Activated T-cell treated with anti-CD3 and anti-CD28 coated beads for 24 hours (primary cell): ENCODE measurements around the gene GPR82.
"Not testable (repeated sequence)": the region's sequence is repeated elsewhere in the genome, so short reads cannot be mapped to it uniquely, and the experiment has no call there.

ENCODE experiments used
- DNase-seq: peaks from one replicate; pipeline ENCODE4 v3.0.0-alpha.2; 2020; ENCODE audit warnings: low read depth

The GPR82 gene

DNA sequence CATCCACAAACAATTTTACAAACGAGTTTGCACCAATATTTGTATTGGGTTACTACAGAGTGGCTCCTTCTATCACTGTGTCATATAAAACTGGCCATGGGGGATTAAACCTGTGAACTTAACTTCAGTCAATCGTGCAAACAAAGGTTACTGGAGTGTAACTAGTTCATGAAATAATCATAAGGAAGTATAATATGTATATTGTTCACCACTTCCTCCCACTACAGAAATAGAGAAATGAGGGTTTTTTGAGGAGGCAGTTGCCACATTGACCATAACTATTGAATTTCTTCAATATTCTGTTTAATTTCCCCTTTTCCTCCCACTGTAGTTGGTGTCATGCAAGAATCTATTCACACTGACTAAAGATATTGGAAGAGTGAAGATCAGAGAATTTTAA, at the start of gene GPR82:
Gene GPR82 (plus strand): TSS at position 356 of the 400 bp plus-strand sequence. CDS start 2,846 bp downstream, outside the sequence.
- DNase-seq, result no peak

- not testable (repeated sequence) for DNase-seq
Observed at GRCh38 chrX:41676361-41676760, 47.6 kb upstream of the GPR82 start.

DNA sequence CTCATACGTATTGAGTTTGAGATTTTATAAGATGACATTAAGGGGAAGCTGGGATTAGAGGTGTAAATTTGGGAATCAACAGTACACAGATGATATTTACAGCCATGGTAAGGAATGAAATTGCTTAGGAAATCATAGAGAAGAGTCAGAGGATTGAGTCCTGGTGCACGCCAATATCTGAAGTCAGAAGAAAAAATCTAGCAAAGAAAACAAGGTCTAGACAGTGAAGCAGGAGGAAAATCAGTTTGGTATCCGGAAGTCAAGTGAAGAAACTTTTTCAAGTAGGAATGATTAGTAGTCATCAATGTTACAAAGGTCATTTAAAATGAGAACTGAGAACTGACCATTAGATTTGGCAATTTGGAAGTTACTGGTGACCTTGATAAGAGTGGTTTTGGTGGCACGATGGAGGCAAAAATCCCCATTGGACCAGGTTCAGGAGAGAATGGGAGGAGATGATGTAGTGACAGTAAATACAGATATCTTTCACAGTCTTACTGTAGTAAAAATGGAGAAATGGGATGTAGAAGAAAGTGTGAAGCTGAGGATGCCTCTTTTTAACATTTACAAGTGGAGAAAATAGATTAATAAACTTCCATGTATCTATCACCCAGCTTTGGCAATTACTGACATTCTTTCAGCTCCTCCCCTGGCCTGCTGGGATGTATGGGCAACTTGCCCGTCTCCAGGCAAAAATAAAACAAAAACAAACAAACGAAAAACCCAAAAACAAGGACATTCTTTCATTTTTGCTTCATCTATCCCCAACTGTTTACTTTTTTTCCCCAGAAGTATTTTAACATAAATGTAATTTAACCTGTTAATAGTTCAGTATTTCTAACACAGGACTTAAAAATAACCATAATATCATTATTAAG, 46.6 kb upstream of the GPR82 start:
- no peak for DNase-seq

DNA sequence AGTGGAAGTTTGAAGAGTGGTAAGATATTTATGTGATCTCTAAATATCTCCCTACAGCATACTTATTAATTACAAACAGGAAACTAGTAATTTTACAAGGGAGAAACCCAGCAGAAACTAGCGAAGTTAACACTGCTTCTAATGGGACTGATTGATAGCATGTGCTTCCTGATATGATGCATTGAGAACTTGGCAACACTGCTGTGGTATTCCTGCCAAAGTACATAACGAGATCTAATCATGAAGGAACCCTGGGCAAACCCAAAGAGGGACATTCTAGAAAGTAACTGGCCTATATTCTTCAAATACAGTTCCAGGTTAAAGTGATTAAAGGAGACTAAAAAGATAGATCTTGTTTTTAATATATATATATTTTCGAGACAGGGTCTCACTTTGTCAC, 39.8 kb upstream of the GPR82 start:
- no peak for DNase-seq

DNA sequence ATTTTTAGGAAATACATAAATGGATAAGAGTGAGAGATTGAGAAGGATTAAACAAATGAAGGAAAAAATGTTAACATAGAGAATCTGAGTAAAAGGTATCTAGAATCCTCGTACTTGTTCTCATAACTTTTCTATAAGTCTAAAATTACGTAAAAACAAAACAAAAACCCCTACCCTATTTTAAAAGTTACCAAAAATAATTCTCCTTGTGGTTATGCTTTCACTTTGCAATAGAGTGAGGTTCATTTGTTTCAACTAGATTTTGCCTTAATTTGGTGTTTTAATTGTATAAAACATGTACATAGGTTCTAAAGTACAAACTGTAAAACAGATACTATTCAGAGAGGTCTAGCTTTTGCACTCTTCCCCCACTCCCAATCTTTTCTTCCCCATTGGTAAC, 39.0 kb upstream of the GPR82 start:
- no peak for DNase-seq

DNA sequence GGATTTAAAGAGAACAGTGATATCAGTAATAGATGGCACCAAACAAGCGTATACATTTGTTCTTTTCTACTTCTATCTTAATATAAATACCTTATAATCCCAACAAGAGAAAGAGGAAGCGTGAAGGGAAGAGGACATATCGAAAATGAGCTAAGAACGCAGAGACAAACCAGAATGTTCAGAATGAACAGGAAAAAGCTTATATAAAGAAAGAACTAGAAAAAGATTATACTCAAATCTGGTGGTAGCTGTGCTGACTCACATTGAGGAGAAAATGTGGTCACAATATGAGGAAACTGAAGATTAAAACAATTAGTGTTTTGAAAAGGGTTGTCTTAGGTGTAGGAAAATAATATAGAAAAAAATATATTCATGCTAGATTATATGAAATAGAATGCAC, 37.2 kb upstream of the GPR82 start:
- DNase-seq, result no peak

GRCh38 chrX:41688156-41688555, 35.8 kb upstream of the GPR82 start:
- no peak for DNase-seq

GRCh38 chrX:41688835-41689234, 35.1 kb upstream of the GPR82 start, which contains the start of gene GPR34:
Gene GPR34 (plus strand): TSS chrX:41688973. CDS start chrX:41695634, 6,661 bp downstream.
- DNase-seq, result peak; percentile 6

GRCh38 chrX:41689711-41690110, 34.3 kb upstream of the GPR82 start:
- no peak for DNase-seq

DNA sequence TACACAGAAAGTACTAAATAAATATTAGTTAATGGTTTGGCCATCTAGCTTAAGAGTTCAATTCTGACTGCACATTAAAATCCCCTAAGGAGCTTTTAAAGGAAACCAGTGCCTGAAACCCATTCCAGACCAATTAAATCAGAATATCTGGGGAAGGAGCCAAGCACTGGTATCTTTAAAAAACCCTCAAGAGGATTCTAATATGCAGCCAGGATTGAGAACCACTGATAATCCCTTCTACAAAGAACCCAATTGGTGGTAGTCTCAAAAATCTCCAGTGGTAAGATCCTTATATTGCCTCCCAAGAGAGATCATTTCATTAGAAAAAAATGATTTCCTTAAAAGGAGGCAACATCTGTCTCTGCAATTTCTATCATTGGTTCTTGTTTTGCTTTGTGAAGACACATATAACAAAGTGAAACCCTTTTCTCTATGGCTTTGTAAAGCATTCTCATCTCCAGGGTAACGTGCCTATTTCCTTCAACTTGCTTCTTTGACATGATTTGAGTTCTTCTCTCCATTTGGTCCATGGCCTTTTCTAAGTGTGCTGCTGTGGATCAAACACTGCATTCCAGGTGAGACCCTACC, 31.7 kb upstream of the GPR82 start:
- DNase-seq, result no peak

DNA sequence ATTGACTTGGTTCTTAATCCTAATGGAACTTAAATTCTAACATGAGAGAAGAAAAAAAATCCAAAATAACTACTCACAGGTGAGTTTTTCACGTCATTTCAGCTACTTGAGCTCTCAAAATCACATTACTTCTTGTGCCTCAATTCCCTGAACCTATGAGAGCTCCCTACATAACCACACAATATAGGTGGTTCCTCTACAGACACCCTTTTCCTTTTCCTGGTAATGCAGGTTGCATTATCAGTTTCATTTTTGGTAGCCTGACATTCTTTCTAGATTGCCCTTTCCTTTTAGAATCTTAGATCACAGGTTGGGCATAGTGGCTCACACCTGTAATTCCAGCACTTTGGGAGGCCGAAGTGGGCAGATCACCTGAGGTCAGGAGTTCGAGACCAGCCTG, 31.0 kb upstream of the GPR82 start:
- DNase-seq, result no peak

- DNase-seq, result no peak
Observed at GRCh38 chrX:41695426-41695825, 28.6 kb upstream of the GPR82 start.

DNA sequence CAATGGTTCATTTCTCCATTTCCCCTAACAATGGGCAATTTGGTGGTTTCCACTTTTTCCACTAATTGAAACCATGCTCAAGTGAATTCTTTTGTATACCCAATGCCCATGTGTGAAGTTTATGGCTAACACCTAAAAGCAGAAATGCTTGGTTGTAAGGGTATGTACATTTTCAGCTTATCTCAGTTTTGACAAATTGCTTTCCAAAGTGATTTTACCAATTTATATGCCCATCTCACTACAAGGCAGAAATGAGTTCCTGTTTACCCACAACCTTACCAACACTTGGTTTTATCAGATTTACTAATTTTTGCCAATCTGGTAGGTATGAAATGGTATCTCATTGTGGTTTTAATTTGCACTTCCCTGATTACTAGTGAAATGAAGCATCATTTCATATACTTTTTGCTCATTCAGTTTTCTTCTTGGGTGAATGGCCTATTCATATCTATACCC, 20.4 kb upstream of the GPR82 start:
- no peak for DNase-seq

DNA sequence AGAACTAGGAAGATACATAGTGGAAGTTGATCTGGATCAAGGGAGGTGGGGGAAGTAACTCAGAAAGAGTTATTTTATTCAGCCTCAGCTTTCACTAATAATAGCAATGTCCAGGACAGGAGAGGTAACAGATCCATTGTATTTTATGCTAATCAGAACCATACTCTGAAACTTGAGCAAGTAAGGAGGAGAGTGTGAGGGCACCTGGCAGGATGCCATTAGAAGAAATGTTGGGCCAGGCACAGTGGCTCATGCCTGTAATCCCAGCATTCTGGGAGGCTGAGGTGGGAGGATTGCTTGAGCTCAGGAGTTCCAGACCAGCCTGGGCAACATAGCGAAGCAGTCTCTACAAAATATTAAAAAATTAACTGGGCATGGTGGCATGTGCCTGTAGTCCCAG, 18.9 kb upstream of the GPR82 start:
- DNase-seq, result no peak

- DNase-seq, result no peak
Observed at GRCh38 chrX:41705680-41706374, 18.2 kb upstream of the GPR82 start.

DNA sequence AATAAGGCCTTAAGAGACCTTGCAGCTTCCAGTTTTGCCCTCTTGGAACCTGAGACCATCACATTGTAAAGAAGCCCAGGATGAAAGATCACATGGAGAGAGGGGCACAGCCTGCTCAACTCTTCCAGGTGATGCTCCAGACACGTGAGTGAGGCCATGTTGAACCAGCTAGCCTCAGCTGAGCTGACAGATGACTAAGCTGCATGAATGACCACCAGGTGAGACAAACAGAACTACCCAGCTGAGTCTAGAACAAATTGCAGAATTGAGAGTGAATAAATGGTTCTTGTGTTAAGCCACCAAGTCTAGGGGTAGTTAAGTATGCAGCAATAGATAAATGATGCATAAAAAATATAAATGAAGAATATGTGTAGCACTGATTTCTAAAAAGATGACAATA, 16.8 kb upstream of the GPR82 start:
- DNase-seq, result no peak

DNA sequence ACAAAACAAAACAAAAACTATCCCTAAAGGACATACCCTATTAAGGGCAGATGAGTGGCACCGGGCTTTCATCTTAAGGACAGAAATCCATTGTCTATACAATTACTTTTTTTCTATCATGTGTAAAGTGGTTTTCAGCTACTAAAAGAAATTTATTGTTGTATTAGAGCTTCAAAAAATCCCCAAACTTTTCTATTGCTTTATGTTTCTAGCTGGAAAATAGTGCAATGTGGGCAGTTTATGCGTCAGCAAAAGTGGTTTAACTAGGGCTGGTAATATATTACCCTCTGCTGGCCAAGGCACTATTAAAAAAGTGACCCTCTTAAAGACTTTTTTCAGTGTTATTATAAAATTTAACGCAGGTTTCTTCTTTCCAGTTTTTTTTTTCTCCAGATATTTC, 15.5 kb upstream of the GPR82 start:
- no peak for DNase-seq

GRCh38 chrX:41711021-41711667, 12.8 kb upstream of the GPR82 start:
- DNase-seq, result no peak

- DNase-seq, result no peak
Observed at GRCh38 chrX:41716222-41716621, 7.8 kb upstream of the GPR82 start.

- DNase-seq, result no peak
Observed at GRCh38 chrX:41716767-41717473, 7.1 kb upstream of the GPR82 start.

DNA sequence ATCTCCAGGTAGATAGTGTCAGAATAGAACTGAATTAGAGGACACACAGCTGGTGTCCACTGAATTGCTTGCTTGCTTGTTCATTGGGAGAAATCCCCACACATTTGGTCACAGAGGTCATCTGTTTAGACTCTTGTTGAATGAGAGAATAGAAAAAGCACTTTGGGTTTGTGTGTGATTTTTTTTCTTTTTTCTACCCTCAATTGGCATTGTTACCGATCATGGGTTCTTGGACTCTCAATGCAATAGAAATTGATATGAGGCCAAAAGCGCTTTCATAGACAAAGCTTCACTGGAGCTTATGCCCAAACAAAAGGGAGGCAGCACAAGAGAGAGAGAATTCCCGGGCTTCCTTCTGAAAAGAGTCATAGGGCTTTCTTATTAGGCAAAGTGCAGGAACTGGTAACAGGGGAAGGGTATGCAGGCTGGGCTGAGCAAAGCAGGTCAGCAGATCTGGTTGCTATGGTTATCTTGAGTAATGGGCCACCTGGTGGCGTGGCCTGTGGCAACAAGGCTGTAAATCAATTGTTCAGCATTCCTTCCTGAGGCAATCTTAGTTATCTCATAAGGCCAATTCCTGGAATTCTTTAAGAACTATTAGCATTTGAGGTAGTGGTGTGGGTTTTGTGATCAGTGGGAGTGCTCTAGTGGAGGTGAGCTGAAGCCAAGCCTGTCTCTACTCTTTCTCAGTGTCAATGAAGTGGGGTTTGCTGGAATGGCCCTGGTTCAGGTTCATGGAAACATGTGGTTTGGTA, 5.3 kb upstream of the GPR82 start:
- DNase-seq, result no peak
